Muscle layer of colon (tissue), 2 donors: ENCODE data around the gene POU6F2.
"Not testable (repeated sequence)": the region's sequence is repeated elsewhere in the genome, so short reads cannot be mapped to it uniquely, and the experiment has no call there.

Source experiments
- H3K27ac ChIP-seq: one replicate; pipeline ENCODE4 v1.7.0; 2013; ENCODE audit warnings: low read depth, mild to moderate bottlenecking, low read length, moderate library complexity
- H3K27me3 ChIP-seq, 2 donors: one replicate each; pipeline ENCODE4 v1.7.0; 2013; ENCODE audit warnings: low read length in 2 of 2, mild to moderate bottlenecking in 2 of 2; ENCODE audit not compliant: insufficient read depth in 2 of 2, control insufficient read depth in 1 of 2
- H3K36me3 ChIP-seq: one replicate; pipeline ENCODE4 v1.7.0; 2013; ENCODE audit warnings: mild to moderate bottlenecking, low read length; ENCODE audit not compliant: insufficient read depth
- H3K4me1 ChIP-seq: one replicate; pipeline ENCODE4 v1.7.0; 2013; ENCODE audit warnings: mild to moderate bottlenecking, low read length; ENCODE audit not compliant: insufficient read depth
- H3K4me3 ChIP-seq, 2 donors: one replicate each; pipeline ENCODE4 v1.7.0; 2013; ENCODE audit warnings: low read length in 2 of 2, low read depth in 1 of 2, mild to moderate bottlenecking in 1 of 2, moderate library complexity in 1 of 2
- H3K9ac ChIP-seq: one replicate; pipeline ENCODE4 v1.7.0; 2013; ENCODE audit warnings: low read length
- H3K9me3 ChIP-seq: one replicate; pipeline ENCODE4 v1.7.0; 2013; ENCODE audit warnings: mild to moderate bottlenecking, low read length
- donor health status: abdominal sarcoma.
- donor health status: Adenocarcinoma of cecum.

POU6F2 gene

DNA sequence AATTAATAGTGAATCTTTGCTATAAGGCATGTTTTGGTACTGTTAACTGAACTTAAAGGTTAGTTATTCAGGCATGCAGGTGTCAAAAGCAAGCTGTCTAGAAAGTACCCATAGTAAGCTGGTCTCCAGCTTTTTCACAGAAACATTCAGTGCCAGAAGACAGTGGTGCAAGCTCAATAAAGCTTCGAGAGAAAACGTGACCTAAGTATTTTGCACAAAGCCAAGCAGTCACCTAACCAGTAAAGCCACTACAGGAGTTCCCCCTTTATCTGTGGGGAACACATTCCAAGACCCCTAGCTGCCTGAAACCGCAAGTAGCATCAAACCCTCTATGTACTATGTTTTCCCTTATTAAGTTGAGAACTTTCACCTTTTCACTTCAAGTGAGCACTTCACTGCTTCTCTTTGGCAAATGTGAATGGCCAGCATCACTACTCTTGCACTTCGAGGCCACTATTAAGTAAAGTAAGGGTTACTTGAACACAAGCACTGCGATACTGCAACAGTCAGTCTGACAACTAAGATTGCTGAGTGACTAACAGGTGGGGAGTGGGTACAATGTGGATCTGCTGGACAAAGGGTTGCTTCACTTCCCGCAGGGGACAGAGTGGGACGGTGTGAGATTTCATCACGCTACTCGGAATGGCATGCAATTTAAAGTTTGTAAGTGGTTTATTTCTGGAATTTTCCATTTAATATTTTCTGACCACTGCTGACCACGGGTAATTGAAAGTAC lies 334.7 kb downstream of the POU6F2 start:
- H3K4me3 ChIP-seq, result no peak overlapping the region
- no peaks in the 10 kb centered on the region for H3K36me3 ChIP-seq
- H3K4me1 ChIP-seq, result peaks cover 6% of the 10 kb centered on the region
- no peaks in the 10 kb centered on the region for H3K9me3 ChIP-seq
- H3K27me3 ChIP-seq, result no peaks in the 10 kb centered on the region
- H3K9ac ChIP-seq, result no peak overlapping the region
- H3K27ac ChIP-seq, result no peak overlapping the region

DNA sequence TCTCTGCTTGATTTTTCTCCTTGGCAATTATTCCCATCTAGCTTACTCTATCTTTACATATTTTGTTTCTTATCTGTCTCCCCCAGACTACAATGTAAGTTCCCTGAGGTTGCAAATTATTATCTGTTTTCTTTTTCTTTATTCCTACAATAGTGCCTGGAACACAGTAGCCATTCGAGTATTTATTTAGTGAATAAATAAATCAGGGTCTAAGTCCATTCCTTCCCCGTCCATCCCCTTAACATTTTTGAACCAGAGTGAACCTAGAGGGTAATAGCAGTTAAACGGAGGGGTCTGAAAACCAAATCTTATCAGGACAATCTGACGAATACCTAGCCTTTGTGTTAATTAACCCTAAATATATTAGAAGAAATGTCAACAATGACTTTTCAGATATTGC lies 335.7 kb downstream of the POU6F2 start:
- H3K27me3 ChIP-seq, result no peaks in the 10 kb centered on the region
- H3K4me1 ChIP-seq, result peaks cover 6% of the 10 kb centered on the region
- no peaks in the 10 kb centered on the region for H3K36me3 ChIP-seq
- H3K9me3 ChIP-seq, result no peaks in the 10 kb centered on the region
- no peak overlapping the region for H3K9ac ChIP-seq
- no peak overlapping the region for H3K27ac ChIP-seq
- H3K4me3 ChIP-seq, result no peak overlapping the region

DNA sequence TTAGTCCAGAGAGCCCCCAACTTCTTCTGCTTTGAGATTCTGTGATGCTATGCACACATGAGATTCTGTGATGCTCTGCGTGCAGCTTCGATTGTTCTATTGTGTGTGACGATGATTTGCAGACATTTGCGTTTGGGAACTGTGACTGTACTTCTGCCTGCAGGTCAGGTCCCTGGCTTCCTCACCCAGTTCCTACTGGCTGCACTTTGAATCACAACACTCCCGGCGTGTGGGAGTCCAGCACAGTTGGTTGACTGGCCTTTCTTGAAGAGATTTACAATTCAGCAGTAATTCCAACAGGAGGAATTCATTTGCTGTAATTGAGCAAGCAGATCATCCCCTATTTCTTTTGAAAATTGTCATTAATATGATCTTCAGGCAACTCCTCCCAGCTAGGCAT lies 336.3 kb downstream of the POU6F2 start:
- H3K4me1 ChIP-seq, result peaks cover 6% of the 10 kb centered on the region
- H3K36me3 ChIP-seq, result no peaks in the 10 kb centered on the region
- no peak overlapping the region for H3K4me3 ChIP-seq
- no peak overlapping the region for H3K9ac ChIP-seq
- H3K27me3 ChIP-seq, result no peaks in the 10 kb centered on the region
- H3K9me3 ChIP-seq, result no peaks in the 10 kb centered on the region
- no peak overlapping the region for H3K27ac ChIP-seq

DNA sequence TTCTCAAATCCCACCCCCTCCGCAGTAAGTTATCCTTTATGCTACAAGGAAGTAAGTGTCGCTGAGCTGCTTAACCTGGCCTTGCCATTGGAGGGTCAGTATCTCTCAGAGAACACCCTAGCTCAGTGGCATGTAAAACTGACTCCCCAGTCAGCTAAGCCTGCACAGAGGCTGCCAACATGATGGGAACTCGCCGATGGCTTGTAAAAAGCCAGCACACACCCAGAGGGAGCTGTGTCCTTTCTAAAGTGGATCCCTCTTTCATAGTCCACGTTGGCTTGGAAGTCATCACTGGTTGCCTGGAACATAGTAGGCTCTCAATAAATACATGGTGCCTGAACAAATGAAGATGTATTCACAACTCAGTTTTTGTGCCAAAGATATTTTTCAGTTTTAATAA lies 339.4 kb downstream of the POU6F2 start:
- Histone ChIP-seq H3K27ac (no peak overlapping the region), H3K4me3 (no peak overlapping the region), H3K27me3 (no peaks in the 10 kb centered on the region), H3K4me1 (peaks cover 6% of the 10 kb centered on the region), H3K36me3 (no peaks in the 10 kb centered on the region), H3K9ac (no peak overlapping the region), H3K9me3 (no peaks in the 10 kb centered on the region)

DNA sequence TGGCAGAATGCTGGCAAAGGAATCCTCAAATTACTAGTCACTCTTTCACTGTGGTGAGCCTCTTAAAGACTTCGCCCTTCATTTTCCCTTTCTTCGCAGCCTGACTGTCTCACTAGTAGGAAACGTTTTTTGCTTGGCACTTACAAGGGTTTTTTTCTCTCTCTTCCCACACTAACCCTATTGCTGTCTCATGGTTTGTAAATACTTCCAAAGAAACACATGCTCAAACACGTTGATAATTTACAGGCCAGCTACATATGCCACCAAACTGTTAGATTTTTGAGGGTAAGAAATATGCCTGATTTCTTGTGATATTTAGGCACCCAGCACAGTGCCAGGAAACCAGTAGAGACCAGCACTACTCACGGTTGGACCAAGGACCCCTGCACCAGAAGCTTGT lies 340.2 kb downstream of the POU6F2 start:
- H3K9ac ChIP-seq, result no peak overlapping the region
- H3K4me1 ChIP-seq, result peaks cover 6% of the 10 kb centered on the region
- H3K9me3 ChIP-seq, result no peaks in the 10 kb centered on the region
- no peaks in the 10 kb centered on the region for H3K36me3 ChIP-seq
- no peak overlapping the region for H3K27ac ChIP-seq
- H3K27me3 ChIP-seq, result no peaks in the 10 kb centered on the region
- H3K4me3 ChIP-seq, result no peak overlapping the region

DNA sequence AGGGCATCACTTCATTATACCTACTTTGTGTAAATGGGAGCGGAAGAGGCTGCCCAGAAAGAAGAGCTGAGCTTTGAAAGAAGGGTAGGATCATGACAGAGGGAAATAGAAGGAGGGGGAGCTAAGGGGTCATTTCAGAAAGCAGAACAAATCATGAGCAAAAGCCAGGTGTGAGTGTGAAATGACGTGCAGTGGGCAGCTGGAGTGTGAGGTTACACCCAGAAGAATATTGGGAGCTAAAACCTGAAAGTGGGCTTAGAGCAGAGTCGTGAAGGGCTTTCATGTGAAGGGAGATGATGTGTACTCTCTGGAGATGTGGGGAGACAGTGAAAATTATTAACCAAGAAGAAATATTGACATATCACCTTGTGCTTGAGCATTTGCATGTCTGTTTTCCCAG lies 343.5 kb downstream of the POU6F2 start:
- Histone ChIP-seq H3K9ac (no peak overlapping the region), H3K27ac (no peak overlapping the region)

DNA sequence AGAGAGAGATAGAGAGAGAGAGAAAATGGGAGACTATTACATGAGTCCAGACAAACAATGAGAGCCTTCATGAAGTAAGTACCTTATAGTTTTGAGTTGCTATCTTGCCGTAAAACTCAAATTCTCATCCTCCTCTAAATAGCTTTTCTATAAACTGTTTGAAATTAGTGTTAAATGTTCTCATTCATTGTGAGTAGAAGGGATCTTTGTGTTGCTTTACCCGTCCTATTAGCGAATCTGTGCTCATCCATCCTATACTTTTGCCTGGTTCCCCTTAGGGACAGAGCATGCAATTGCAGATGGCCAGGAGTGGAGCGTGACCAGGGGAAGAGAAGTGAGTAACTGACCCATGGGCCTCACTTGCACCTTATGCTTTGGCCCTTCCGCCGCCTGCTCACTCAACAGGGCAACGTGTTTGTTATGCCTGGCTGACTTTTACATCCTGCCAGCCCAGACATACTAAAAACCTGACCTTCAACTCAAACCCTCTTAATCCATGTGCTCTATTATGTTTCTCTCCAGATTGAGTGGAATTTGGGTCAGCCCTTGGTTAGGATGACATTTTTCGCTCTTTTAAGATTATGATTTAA lies 344.3 kb downstream of the POU6F2 start:
- Histone ChIP-seq H3K9me3 (no peaks in the 10 kb centered on the region), H3K4me1 (no peaks in the 10 kb centered on the region), H3K4me3 (no peak overlapping the region), H3K36me3 (no peaks in the 10 kb centered on the region), H3K9ac (no peak overlapping the region), H3K27ac (no peak overlapping the region), H3K27me3 (no peaks in the 10 kb centered on the region)

More for the DNA sequence above, 343.5 kb downstream of the POU6F2 start:
- Histone ChIP-seq H3K9me3 (no peaks in the 10 kb centered on the region), H3K36me3 (no peaks in the 10 kb centered on the region), H3K4me3 (no peak overlapping the region), H3K4me1 (peaks cover 6% of the 10 kb centered on the region), H3K27me3 (no peaks in the 10 kb centered on the region)

DNA sequence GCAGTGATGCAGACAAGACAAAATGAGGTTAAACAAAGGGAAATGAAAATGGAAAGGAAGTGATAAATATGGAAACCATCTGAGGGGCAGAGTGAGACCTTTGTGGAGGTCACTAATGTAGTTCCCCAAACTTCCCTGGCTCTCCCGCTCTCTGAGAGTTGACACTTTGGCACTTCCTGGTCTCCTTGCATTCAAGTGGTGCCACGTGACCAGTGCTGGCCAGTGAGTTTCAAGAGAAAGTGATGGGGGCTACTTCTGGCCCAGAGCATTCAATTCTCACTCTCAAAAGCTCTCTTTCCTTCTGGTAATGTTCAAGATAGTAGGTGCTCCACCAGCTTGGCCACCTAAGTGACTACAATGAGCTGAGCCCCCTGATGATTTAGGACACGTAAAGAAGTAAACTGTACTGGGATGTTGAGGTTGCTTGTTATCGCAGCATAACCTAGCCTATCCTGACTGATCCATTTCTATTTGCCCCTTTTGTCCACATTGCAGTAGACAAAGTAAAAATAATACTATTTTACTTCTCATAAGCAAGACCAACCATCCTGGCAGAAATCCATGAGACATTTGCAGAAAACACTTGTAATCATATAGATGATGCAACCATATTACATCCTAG lies 346.5 kb downstream of the POU6F2 start:
- Histone ChIP-seq H3K27ac (no peak overlapping the region), H3K4me1 (no peaks in the 10 kb centered on the region), H3K27me3 (no peaks in the 10 kb centered on the region), H3K9me3 (no peaks in the 10 kb centered on the region), H3K36me3 (no peaks in the 10 kb centered on the region), H3K9ac (no peak overlapping the region), H3K4me3 (no peak overlapping the region)

DNA sequence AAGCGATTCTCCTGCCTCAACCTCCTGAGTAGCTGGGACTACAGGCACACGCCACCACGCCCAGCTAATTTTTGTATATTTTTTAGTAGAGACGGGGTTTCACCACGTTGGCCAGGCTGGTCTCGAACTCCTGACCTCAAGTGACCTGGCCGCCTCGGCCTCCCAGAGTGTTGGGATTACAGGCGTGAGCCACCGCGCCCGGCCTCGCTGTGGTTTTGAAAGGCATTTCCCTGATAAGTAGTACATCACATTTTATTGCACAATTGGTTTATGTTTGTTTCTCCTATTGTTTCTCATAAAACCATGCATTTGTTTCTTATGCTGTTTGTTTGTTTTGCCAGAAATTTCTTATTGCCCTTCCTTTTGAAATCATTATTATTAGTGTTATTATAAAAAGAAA lies 353.9 kb downstream of the POU6F2 start:
- not testable (repeated sequence) for H3K9ac ChIP-seq, H3K36me3 ChIP-seq, H3K4me3 ChIP-seq, H3K27ac ChIP-seq, H3K4me1 ChIP-seq, H3K9me3 ChIP-seq, H3K27me3 ChIP-seq

DNA sequence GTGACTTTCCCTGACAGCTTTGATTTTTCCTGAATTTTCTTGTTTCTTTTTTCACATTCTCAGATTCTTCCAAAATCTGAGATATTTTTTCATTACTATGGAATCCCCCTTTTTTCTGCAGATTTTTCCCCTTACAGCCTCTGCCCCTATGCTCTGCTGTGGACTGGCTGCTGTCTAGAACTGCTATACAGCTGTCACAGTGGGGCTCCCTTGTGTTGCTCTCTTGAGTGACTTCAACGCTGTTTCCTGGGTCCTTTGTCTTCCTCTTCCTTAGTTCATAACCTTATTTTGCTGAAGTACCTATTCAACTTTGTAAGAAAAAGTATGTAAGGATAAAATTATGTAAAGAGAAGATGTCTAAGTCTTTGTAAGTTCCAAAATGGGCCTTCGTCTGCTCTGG lies 354.4 kb downstream of the POU6F2 start:
- Histone ChIP-seq H3K9me3 (no peaks in the 10 kb centered on the region), H3K27ac (no peak overlapping the region), H3K27me3 (no peaks in the 10 kb centered on the region), H3K4me1 (no peaks in the 10 kb centered on the region), H3K36me3 (no peaks in the 10 kb centered on the region), H3K4me3 (no peak overlapping the region), H3K9ac (no peak overlapping the region)

DNA sequence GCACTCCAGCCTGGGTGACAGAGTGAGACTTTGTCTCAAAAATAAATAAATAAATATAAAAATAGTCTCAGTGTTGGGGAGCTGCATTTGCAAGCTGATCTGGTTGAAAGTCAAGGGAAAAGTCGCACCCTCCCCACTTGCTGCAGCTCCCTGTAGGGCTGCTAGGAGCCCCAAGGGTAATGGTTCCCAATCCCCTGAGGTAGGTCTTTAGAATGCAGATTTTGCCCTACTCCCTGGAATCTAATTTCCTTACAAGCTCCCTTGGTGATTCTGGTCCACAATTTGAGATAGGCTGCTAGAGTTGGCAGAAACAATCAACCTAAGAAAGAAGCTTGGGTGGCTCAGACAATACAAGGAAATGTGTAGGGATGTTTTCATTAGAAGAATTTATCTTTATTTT lies 356.0 kb downstream of the POU6F2 start:
- no peak overlapping the region for H3K27ac ChIP-seq
- H3K4me3 ChIP-seq, result no peak overlapping the region
- no peaks in the 10 kb centered on the region for H3K9me3 ChIP-seq
- no peaks in the 10 kb centered on the region for H3K4me1 ChIP-seq
- H3K36me3 ChIP-seq, result no peaks in the 10 kb centered on the region
- no peaks in the 10 kb centered on the region for H3K27me3 ChIP-seq
- H3K9ac ChIP-seq, result no peak overlapping the region

DNA sequence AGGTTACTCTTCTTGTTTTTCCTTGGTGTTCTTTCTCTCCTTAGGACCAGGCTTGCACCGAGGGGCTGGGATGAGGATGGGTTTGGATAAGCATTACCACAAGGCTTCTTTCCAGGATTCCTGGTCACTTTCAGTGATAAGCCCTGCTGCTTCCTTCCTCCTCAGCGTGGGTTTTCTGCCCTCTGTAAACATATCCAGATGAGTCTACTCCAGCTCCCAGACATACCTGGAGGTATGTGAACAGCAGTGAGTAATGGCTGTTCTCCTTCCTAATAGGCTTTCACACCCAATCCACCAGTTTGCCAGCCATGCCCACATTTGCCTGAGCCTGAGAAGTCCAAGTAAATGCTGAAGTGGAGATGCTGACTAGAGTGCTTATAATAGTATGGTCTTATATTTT lies 358.7 kb downstream of the POU6F2 start:
- no peak overlapping the region for H3K9ac ChIP-seq
- no peak overlapping the region for H3K4me3 ChIP-seq
- H3K27ac ChIP-seq, result no peak overlapping the region
- H3K9me3 ChIP-seq, result no peaks in the 10 kb centered on the region
- H3K36me3 ChIP-seq, result no peaks in the 10 kb centered on the region
- H3K27me3 ChIP-seq, result no peaks in the 10 kb centered on the region
- H3K4me1 ChIP-seq, result no peaks in the 10 kb centered on the region
